Adrenal gland (tissue), 12 donors: ENCODE data around the gene INPP5A. TPM values are rescaled to one million over a fixed set of nuclear protein-coding genes. Genes with fewer than 3 reads are reported as not detected.

Experiments used
- DNase-seq, 7 donors: peaks; one replicate each; pipeline ENCODE4 v3.0.0-alpha.2; 2019 to 2020
- H3K27ac ChIP-seq, 5 donors: fragments of 200-600 bp; sonication (generic) in 4 of 5; 1 replicate in 3 of 5; 2 replicates in 2 of 5; pipeline versions ENCODE4 v1.5.1 to v1.8.0; 2016 to 2020; ENCODE audit warnings: mild to moderate bottlenecking in 1 of 5
- H3K27me3 ChIP-seq: fragments of 200-600 bp; 2 replicates; pipeline ENCODE4 v1.8.0; 2021
- H3K36me3 ChIP-seq, 2 donors: fragments of 200-600 bp; replicated peaks in 1 of 2; 1 replicate in 1 of 2; 2 replicates in 1 of 2; pipeline versions ENCODE4 v1.5.1 to v1.8.0; 2018 to 2022
- H3K4me1 ChIP-seq, 2 donors: fragments of 200-600 bp; replicated peaks in 1 of 2; 1 replicate in 1 of 2; 2 replicates in 1 of 2; pipeline versions ENCODE4 v1.5.1 to v1.8.0; 2018 to 2021
- H3K4me3 ChIP-seq, 4 donors: fragments of 200-600 bp; sonication (generic) in 3 of 4; one replicate each; pipeline ENCODE4 v1.5.1; 2016 to 2018
- H3K9me3 ChIP-seq, 3 donors: fragments of 200-600 bp; sonication (generic) in 1 of 3; replicated peaks in 1 of 3; 1 replicate in 2 of 3; 2 replicates in 1 of 3; pipeline versions ENCODE4 v1.5.1 to v1.8.0; 2016 to 2021
- POLR2A ChIP-seq, 2 donors: fragments of 450-650 bp; IDR thresholded peaks; one replicate each; pipeline ENCODE4 v1.6.1; 2017; ENCODE audit warnings: antibody characterized with exemption in 2 of 2, mild to moderate bottlenecking in 2 of 2, moderate library complexity in 1 of 2
- WGBS, 4 donors: extraction: QIAGEN DNeasy Blood & Tissue Kit in 2 of 4; methylation state at CpG; one replicate each; pipeline versions ENCODE4 v1.1.5 to v1.1.7; 2013 to 2017; 5-methylcytosine and 5-hydroxymethylcytosine counted together
- intact Hi-C, 2 donors: fragments of 100-400 bp; cut with DNase I; formaldehyde crosslinking; loops; one replicate each; pipeline versions ENCODE4 v1.14.1 to v1.15.0; 2022 to 2023
- polyA plus RNA-seq, 3 donors: library from polyadenylated mRNA; stranded (reverse); fragments of 200-250 nt in 2 of 3; fragments of 350-450 nt in 1 of 3; fragmentation: Illumina TruSeq in 1 of 3; extraction: RNeasy Lipid Tissue Mini Kit (QIAGEN cat#74804) in 1 of 3; gene quantifications; one replicate each; pipeline ENCODE4 v1.2.3, GENCODE V29; 2013 to 2014
- total RNA-seq, 9 donors: library from RNA; depleted of rRNA in 4 of 9; stranded (reverse); fragments of >200 nt in 4 of 9; fragments of 120-200 nt in 1 of 9; fragmentation: NEBNext Ultra II Directional in 1 of 9; extraction: Animal tissue kit (Norgen Biotek cat#: 25700) in 1 of 9; gene quantifications; one replicate each; pipeline versions ENCODE4 v1.1.0 to v1.2.4, GENCODE V29; 2013 to 2023
- TF ChIP-seq, protein P1 (sequence below), 6 experiments: fragments of 450-650 bp in 4 of 6; fragments of 200-600 bp in 2 of 6; sonication (generic) in 1 of 6; IDR thresholded peaks; 1 replicate in 5 of 6; 2 replicates in 1 of 6; pipeline versions ENCODE4 v1.5.1 to v1.8.0; 2016 to 2021; ENCODE audit warnings: antibody characterized with exemption in 6 of 6, mild to moderate bottlenecking in 2 of 6, moderate library complexity in 1 of 6
- donor health status: healthy with polysubstance abuse.
- donor health status: Bipolar disorder and iron deficiency.
- donor health status: DM: yes; HTN: yes; CAD: no.
- donor health status: DM: no; HTN: no; CAD: no.
- donor health status: DM: no; HTN: no; CAD: no.
- donor health status: DM: yes; HTN: yes; CAD: no.

The INPP5A gene
- total and polyA plus RNA-seq, 12 donors, result 13.5 to 62.9 (median 37.5) TPM

DNA sequence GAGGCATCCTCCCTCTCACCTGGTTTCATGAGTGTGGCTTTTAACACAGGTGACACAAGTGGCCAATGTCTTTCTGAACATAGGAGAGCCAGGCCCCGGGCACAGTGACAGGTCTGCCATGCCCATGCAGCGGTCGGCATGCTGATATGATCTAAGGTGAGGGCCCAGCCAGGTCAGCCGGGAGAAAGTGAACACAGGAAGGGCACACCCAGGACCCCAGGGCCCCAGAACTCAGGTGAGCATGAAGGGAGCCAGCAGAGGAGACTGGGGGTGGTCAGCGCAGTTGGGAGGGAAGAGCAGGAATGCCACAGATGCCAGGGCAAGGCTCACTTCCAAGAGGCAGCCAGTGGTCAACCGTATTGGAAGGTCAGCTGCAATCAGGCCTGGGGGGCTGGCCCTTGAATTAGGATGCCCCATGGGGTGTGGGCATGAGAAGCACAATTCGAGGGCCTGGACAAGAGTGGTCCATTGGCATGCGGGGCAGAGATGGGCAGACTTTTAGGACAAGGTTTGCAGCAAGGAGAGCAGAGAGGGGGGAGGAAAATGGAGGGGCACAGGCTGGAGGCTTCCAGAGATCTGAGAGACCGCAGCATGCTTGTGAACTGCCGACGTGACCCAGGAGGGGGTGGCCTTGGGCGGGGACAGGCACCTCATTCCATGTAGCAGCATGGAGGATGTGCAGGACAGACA is 3.9 kb upstream of the INPP5A start:
- no peak for TF ChIP-seq POLR2A (IDR thresholded peaks at IDR 0.05)
- TF ChIP-seq, protein P1, sequence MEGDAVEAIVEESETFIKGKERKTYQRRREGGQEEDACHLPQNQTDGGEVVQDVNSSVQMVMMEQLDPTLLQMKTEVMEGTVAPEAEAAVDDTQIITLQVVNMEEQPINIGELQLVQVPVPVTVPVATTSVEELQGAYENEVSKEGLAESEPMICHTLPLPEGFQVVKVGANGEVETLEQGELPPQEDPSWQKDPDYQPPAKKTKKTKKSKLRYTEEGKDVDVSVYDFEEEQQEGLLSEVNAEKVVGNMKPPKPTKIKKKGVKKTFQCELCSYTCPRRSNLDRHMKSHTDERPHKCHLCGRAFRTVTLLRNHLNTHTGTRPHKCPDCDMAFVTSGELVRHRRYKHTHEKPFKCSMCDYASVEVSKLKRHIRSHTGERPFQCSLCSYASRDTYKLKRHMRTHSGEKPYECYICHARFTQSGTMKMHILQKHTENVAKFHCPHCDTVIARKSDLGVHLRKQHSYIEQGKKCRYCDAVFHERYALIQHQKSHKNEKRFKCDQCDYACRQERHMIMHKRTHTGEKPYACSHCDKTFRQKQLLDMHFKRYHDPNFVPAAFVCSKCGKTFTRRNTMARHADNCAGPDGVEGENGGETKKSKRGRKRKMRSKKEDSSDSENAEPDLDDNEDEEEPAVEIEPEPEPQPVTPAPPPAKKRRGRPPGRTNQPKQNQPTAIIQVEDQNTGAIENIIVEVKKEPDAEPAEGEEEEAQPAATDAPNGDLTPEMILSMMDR (IDR thresholded peaks at IDR 0.05), result no peak
- no peak overlapping the region for H3K27ac ChIP-seq
- peak in 4 of 7 donors; percentile 11 to 20 (median 15) for DNase-seq
- WGBS, 4 donors, result 82 to 90% (median 87%) methylated on average over 11 to 12 of the region's 12 CpGs
- H3K9me3 ChIP-seq, result peaks cover 0 to 4% (median 0%) of the 10 kb centered on the region in 3 donors
- H3K4me1 ChIP-seq, result peaks cover 11 to 13% of the 10 kb centered on the region in 2 donors
- no peaks in the 10 kb centered on the region for H3K27me3 ChIP-seq
- no peaks in the 10 kb centered on the region for H3K36me3 ChIP-seq
- intact Hi-C loops, result no loop called here
- no peak overlapping the region for H3K4me3 ChIP-seq

GRCh38 chr10:132534391-132535064 is 3.1 kb upstream of the INPP5A start:
- H3K27me3 ChIP-seq, result no peaks in the 10 kb centered on the region
- intact Hi-C loops, result loop anchor here in 1 of 2 donors (5.0 kb wide), 1 partner anchor 77 kb away; no protein-coding TSS in a partner anchor
- TF ChIP-seq, protein P1 (IDR thresholded peaks at IDR 0.05), result no peak
- no peak for TF ChIP-seq POLR2A (IDR thresholded peaks at IDR 0.05)
- no peak overlapping the region for H3K4me3 ChIP-seq
- peaks cover 17 to 21% of the 10 kb centered on the region in 2 donors for H3K4me1 ChIP-seq
- 72 to 83% (median 79%) methylated on average over 8 of the region's 8 CpGs for WGBS, 4 donors
- H3K27ac ChIP-seq, result no peak overlapping the region
- H3K9me3 ChIP-seq, result peaks cover 0 to 4% (median 0%) of the 10 kb centered on the region in 3 donors
- peak in 2 of 7 donors; percentile 11 to 12 for DNase-seq
- no peaks in the 10 kb centered on the region for H3K36me3 ChIP-seq

GRCh38 chr10:132535065-132535651 is 2.4 kb upstream of the INPP5A start:
- peak in 4 of 7 donors; percentile 17 to 26 (median 22) for DNase-seq
- TF ChIP-seq POLR2A (IDR thresholded peaks at IDR 0.05), result no peak
- TF ChIP-seq, protein P1 (IDR thresholded peaks at IDR 0.05), result no peak
- H3K4me1 ChIP-seq, result peaks cover 24 to 28% of the 10 kb centered on the region in 2 donors
- no peak overlapping the region for H3K4me3 ChIP-seq
- no peak overlapping the region for H3K27ac ChIP-seq
- peaks cover 0 to 4% (median 0%) of the 10 kb centered on the region in 3 donors for H3K9me3 ChIP-seq
- 90 to 94% (median 91%) methylated on average over 18 of the region's 18 CpGs for WGBS, 4 donors
- no peaks in the 10 kb centered on the region for H3K36me3 ChIP-seq
- no peaks in the 10 kb centered on the region for H3K27me3 ChIP-seq
- intact Hi-C loops, result loop anchor here in 1 of 2 donors (5.0 kb wide), 1 partner anchor 78 kb away; no protein-coding TSS in a partner anchor
